Gastroesophageal sphincter (tissue), 3 donors: Measurements from ENCODE around the gene FOXN3.

Experiments
- EP300 ChIP-seq: sonication (generic); formaldehyde crosslinking; IDR thresholded peaks from one replicate; pipeline ENCODE4 v1.6.1; 2017; ENCODE audit warnings: antibody characterized with exemption, mild to moderate bottlenecking
- POLR2A ChIP-seq, 2 donors: fragments of 450-650 bp; IDR thresholded peaks; one replicate each; pipeline ENCODE4 v1.6.1; 2017; ENCODE audit warnings: antibody characterized with exemption in 2 of 2, mild to moderate bottlenecking in 2 of 2, moderate library complexity in 1 of 2
- POLR2AphosphoS5 ChIP-seq: sonication (generic); formaldehyde crosslinking; IDR thresholded peaks from one replicate; pipeline ENCODE4 v1.6.1; 2017; ENCODE audit warnings: antibody characterized with exemption
- TF ChIP-seq, protein P1 (sequence below), 4 experiments: fragments of 200-600 bp in 2 of 4; fragments of 450-650 bp in 2 of 4; sonication (generic) in 1 of 4; IDR thresholded peaks; one replicate each; pipeline ENCODE4 v1.5.1; 2017 to 2019; ENCODE audit warnings: antibody characterized with exemption in 4 of 4, mild to moderate bottlenecking in 2 of 4, moderate library complexity in 2 of 4

DNA sequence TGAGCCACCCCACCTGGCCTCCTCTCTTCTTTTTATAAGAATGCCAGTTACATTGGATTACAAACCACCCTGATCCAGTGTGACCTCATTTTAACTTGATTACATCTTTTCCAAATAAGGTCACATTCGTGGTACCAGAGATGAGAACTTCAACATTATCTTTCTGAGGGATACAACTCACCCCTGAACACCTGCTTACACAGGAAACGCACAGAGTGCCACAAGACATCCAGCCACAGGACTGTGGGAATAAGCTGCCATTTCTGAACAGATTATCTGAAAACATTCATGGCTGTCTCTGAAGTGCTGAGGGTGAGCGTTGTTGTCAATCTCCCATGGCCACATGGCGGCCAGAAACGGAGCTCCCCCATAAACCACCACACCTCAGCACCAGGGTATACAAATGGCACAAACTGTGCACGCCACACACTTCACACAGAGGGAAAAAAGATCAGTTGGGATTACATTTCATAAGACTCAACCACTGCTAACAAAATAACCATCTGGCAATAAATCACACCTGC lies 23.7 kb downstream of the FOXN3 start:
- TF ChIP-seq, protein P1, sequence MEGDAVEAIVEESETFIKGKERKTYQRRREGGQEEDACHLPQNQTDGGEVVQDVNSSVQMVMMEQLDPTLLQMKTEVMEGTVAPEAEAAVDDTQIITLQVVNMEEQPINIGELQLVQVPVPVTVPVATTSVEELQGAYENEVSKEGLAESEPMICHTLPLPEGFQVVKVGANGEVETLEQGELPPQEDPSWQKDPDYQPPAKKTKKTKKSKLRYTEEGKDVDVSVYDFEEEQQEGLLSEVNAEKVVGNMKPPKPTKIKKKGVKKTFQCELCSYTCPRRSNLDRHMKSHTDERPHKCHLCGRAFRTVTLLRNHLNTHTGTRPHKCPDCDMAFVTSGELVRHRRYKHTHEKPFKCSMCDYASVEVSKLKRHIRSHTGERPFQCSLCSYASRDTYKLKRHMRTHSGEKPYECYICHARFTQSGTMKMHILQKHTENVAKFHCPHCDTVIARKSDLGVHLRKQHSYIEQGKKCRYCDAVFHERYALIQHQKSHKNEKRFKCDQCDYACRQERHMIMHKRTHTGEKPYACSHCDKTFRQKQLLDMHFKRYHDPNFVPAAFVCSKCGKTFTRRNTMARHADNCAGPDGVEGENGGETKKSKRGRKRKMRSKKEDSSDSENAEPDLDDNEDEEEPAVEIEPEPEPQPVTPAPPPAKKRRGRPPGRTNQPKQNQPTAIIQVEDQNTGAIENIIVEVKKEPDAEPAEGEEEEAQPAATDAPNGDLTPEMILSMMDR (IDR thresholded peaks at IDR 0.05): no peak
- TF ChIP-seq POLR2AphosphoS5: no peak
- no peak for TF ChIP-seq POLR2A (IDR thresholded peaks at IDR 0.05)
- TF ChIP-seq EP300: no peak
